ENCODE results near the gene SMYD3.
A peak's percentile ranks its signal among the peaks of the same experiment; 100 is the strongest.

Gene SMYD3

GRCh38 chr1:246510147-246511030, 3.3 kb upstream of the SMYD3 start:
- TF ChIP-seq, protein P1, sequence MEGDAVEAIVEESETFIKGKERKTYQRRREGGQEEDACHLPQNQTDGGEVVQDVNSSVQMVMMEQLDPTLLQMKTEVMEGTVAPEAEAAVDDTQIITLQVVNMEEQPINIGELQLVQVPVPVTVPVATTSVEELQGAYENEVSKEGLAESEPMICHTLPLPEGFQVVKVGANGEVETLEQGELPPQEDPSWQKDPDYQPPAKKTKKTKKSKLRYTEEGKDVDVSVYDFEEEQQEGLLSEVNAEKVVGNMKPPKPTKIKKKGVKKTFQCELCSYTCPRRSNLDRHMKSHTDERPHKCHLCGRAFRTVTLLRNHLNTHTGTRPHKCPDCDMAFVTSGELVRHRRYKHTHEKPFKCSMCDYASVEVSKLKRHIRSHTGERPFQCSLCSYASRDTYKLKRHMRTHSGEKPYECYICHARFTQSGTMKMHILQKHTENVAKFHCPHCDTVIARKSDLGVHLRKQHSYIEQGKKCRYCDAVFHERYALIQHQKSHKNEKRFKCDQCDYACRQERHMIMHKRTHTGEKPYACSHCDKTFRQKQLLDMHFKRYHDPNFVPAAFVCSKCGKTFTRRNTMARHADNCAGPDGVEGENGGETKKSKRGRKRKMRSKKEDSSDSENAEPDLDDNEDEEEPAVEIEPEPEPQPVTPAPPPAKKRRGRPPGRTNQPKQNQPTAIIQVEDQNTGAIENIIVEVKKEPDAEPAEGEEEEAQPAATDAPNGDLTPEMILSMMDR (IDR thresholded peaks at IDR 0.05; ENCODE audit: insufficient read depth, low read length, poor library complexity, severe bottlenecking), result no peak
- no peak for TF ChIP-seq EZH2phosphoT487 (conservative IDR thresholded peaks at IDR 0.05; ENCODE audit: low read length)
- H3K27me3 ChIP-seq (ENCODE audit: low read length), result no peaks in the 10 kb centered on the region
- no peaks in the 10 kb centered on the region for H3K36me3 ChIP-seq (ENCODE audit: low read length)
- no peaks in the 10 kb centered on the region for H3K9me2 ChIP-seq (replicated peaks; ENCODE audit: insufficient read depth, low read length)
- no peaks in the 10 kb centered on the region for H4K20me1 ChIP-seq (ENCODE audit: low read depth, low read length)
- H3K9ac ChIP-seq (ENCODE audit: low read length), result no peak overlapping the region
- H3K4me2 ChIP-seq (ENCODE audit: low read depth, low read length, poor library complexity, severe bottlenecking), result no peak overlapping the region
- H3K79me2 ChIP-seq (ENCODE audit: insufficient read depth, low read length), result no peaks in the 10 kb centered on the region
- H3F3A ChIP-seq (ENCODE audit: insufficient read depth), result 0 out of 2 replicates have a peak, but pooled peaks cover 4% of the 10 kb centered on the region
- no peak overlapping the region for H3K27ac ChIP-seq (ENCODE audit: low read depth, low read length)
- H3K4me3 ChIP-seq (ENCODE audit: insufficient read depth, low read length, poor library complexity, severe bottlenecking), result no peak overlapping the region
- peaks cover 7% of the 10 kb centered on the region; the same call in 1 of the 2 replicates for H3K9me3 ChIP-seq (ENCODE audit: insufficient read depth, low read length)
- no peak overlapping the region for H2AFZ ChIP-seq (ENCODE audit: low read depth, low read length, severe bottlenecking)

DNA sequence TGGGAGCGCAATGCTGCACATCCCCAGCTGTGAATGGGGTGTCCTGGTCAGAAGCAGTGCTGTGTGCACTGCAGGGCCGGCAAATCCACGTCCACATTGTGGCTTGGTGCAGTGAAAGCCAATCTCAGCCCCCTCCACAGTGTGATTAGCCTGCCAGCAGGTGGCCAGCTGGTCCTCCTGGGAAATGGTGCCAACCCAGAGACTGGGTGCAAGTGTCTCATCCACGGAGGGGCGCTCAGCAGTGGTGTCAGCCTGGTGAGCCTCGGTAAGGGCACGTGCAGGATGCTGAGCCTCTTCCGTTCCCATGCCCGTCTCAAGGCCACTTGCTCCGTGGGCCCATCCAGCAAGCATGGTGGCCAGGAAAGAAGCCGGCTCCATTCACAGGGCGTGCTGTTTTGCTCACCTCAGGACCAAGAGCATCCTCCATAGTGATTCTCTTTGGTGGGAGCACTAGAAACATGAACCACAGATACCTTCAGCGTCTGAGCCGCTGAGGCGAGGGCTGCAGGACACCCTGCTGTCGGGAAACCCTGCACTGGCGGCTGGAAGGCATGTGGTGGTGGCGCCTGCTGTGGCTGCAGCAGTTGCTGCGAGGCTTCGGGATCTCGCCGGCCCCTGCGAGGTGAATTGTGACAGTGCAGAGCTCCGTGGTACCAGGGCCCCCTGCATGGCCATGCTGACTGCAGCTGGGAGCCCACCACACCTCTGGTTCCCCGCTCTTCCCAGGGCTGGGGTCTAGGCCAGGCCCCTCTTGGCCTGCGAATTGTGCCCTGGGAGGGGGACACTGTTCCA, 2.0 kb upstream of the SMYD3 start:
- Histone ChIP-seq H3K9me3 (ENCODE audit: insufficient read depth, low read length) (no peaks in the 10 kb centered on the region), H3F3A (ENCODE audit: insufficient read depth) (0 out of 2 replicates have a peak, but pooled peaks cover 4% of the 10 kb centered on the region), H3K4me2 (ENCODE audit: low read depth, low read length, poor library complexity, severe bottlenecking) (no peak overlapping the region), H2AFZ (ENCODE audit: low read depth, low read length, severe bottlenecking) (no peak overlapping the region), H3K79me2 (ENCODE audit: insufficient read depth, low read length) (peaks cover 5% of the 10 kb centered on the region; the same call in 1 of the 2 replicates), H3K27ac (ENCODE audit: low read depth, low read length) (no peak overlapping the region), H3K9me2 (replicated peaks; ENCODE audit: insufficient read depth, low read length) (no peaks in the 10 kb centered on the region), H3K36me3 (ENCODE audit: low read length) (no peaks in the 10 kb centered on the region), H3K27me3 (ENCODE audit: low read length) (no peaks in the 10 kb centered on the region), H3K9ac (ENCODE audit: low read length) (no peak overlapping the region), H4K20me1 (ENCODE audit: low read depth, low read length) (no peaks in the 10 kb centered on the region), H3K4me3 (ENCODE audit: insufficient read depth, low read length, poor library complexity, severe bottlenecking) (no peak overlapping the region)
- TF ChIP-seq, protein P1 (IDR thresholded peaks at IDR 0.05; ENCODE audit: insufficient read depth, low read length, poor library complexity, severe bottlenecking), result no peak
- TF ChIP-seq EZH2phosphoT487 (conservative IDR thresholded peaks at IDR 0.05; ENCODE audit: low read length), result no peak

GRCh38 chr1:246506367-246506673, 759 bp downstream of the SMYD3 start:
- Histone ChIP-seq H3K79me2 (ENCODE audit: insufficient read depth, low read length) (peaks cover 20% of the 10 kb centered on the region; the same call in 1 of the 2 replicates), H3K9me3 (ENCODE audit: insufficient read depth, low read length) (no peaks in the 10 kb centered on the region), H3K36me3 (ENCODE audit: low read length) (no peaks in the 10 kb centered on the region), H3K9ac (ENCODE audit: low read length) (peak overlapping the region; percentile 77), H3K4me3 (ENCODE audit: insufficient read depth, low read length, poor library complexity, severe bottlenecking) (peak overlapping the region; percentile 84), H3K9me2 (replicated peaks; ENCODE audit: insufficient read depth, low read length) (no peaks in the 10 kb centered on the region), H3K27ac (ENCODE audit: low read depth, low read length) (no peak overlapping the region), H3K27me3 (ENCODE audit: low read length) (no peaks in the 10 kb centered on the region), H3F3A (ENCODE audit: insufficient read depth) (0 out of 2 replicates have a peak, but pooled peaks cover 4% of the 10 kb centered on the region), H2AFZ (ENCODE audit: low read depth, low read length, severe bottlenecking) (peak overlapping the region; percentile 73), H3K4me2 (ENCODE audit: low read depth, low read length, poor library complexity, severe bottlenecking) (peak overlapping the region; percentile 59), H4K20me1 (ENCODE audit: low read depth, low read length) (no peaks in the 10 kb centered on the region)
- TF ChIP-seq, protein P1 (IDR thresholded peaks at IDR 0.05; ENCODE audit: insufficient read depth, low read length, poor library complexity, severe bottlenecking), result no peak
- TF ChIP-seq EZH2phosphoT487 (conservative IDR thresholded peaks at IDR 0.05; ENCODE audit: low read length), result no peak
